Activated B cell treated with CpG ODN at 0.5 μM for 24 hours (primary cell): Measurements from ENCODE around the gene PHPT1. TPM values are rescaled to one million over a fixed set of nuclear protein-coding genes. Genes with fewer than 3 reads are reported as not detected.

Experiments
- ATAC-seq: fragments of 200-7000 bp; cut with Tn5 transposase; one replicate; pipeline ENCODE4 v1.10.0; 2021; ENCODE audit warnings: low read depth, mild to moderate bottlenecking, moderate library complexity
- CTCF ChIA-PET: fragments of 350-600 bp; sonication (Branson Sonifier 250); formaldehyde crosslinking; loops from one replicate; lab custom pipeline; 2021; ENCODE audit warnings: antibody characterized with exemption; lab: Charles Lee
- POLR2A ChIA-PET: fragments of 350-600 bp; sonication (Branson Sonifier 250); formaldehyde crosslinking; loops from one replicate; lab custom pipeline; 2021; ENCODE audit warnings: antibody characterized with exemption; lab: Charles Lee
- DNase-seq: peaks from one replicate; pipeline ENCODE4 v3.0.0; 2022
- H3K27ac Mint-ChIP-seq: one replicate; pipeline ENCODE4 v1.8.0; 2020; ENCODE audit warnings: mixed read lengths
- H3K27me3 Mint-ChIP-seq: one replicate; pipeline ENCODE4 v1.8.0; 2021; ENCODE audit warnings: mixed read lengths
- H3K36me3 Mint-ChIP-seq: one replicate; pipeline ENCODE4 v1.8.0; 2021; ENCODE audit warnings: low read depth, mixed read lengths
- H3K4me1 Mint-ChIP-seq: one replicate; pipeline ENCODE4 v1.8.0; 2021; ENCODE audit warnings: mixed read lengths
- H3K4me3 Mint-ChIP-seq: one replicate; pipeline ENCODE4 v1.8.0; 2020; ENCODE audit warnings: mild to moderate bottlenecking, mixed read lengths
- H3K9me3 Mint-ChIP-seq: one replicate; pipeline ENCODE4 v1.8.0; 2020; ENCODE audit warnings: mixed read lengths
- CTCF ChIP-seq: fragments of 200-600 bp; IDR thresholded peaks from one replicate; pipeline ENCODE4 v1.8.0; 2022; ENCODE audit warnings: antibody characterized with exemption, mild to moderate bottlenecking
- intact Hi-C: fragments of 100-400 bp; cut with micrococcal nuclease; formaldehyde crosslinking; loops from one replicate; pipeline ENCODE4 v1.15.1; 2024
- total RNA-seq: library from RNA; stranded (reverse); gene quantifications from 2 replicates; pipeline ENCODE4 v1.2.3, GENCODE V29; 2022

Gene PHPT1
- total RNA-seq, 1 donor from 2014 or later = 64.6 TPM

DNA sequence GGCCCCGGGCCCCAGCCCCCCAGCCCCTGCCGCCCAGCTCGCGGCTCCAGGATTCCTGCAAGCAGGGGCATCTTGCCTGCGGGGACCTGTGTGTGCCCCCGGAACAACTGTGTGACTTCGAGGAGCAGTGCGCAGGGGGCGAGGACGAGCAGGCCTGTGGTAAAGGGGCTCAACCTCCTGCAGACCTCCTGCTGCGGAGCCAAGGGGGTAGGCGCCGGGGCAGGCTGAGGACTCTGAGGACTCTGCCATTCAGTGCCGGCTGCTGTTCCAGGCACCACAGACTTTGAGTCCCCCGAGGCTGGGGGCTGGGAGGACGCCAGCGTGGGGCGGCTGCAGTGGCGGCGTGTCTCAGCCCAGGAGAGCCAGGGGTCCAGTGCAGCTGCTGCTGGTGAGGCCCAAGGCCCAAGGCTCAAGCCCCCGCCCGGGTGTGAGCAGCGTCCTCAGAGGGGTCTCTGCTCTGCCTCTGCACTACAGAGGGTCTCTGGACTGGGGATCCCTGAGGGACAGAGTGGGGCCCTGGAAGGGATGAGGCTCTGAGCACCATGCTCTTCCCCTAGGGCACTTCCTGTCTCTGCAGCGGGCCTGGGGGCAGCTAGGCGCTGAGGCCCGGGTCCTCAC lies 6.4 kb downstream of the PHPT1 start:
- H3K4me1 Mint-ChIP-seq = peaks cover 6% of the 10 kb centered on the region
- no peak overlapping the region for H3K27ac Mint-ChIP-seq
- CTCF ChIA-PET = no interaction called here
- DNase-seq (no peak), ATAC-seq (no peak)
- H3K9me3 Mint-ChIP-seq = no peaks in the 10 kb centered on the region
- TF ChIP-seq CTCF = no peak
- H3K4me3 Mint-ChIP-seq = no peak overlapping the region
- H3K36me3 Mint-ChIP-seq = peaks cover 3% of the 10 kb centered on the region
- intact Hi-C loops = no loop called here
- POLR2A ChIA-PET = interaction anchor here (1.0 kb wide), 1 partner anchor 11 kb away, joined by 5 read pairs; the partner anchor contains the start of gene EDF1
- H3K27me3 Mint-ChIP-seq = no peaks in the 10 kb centered on the region

DNA sequence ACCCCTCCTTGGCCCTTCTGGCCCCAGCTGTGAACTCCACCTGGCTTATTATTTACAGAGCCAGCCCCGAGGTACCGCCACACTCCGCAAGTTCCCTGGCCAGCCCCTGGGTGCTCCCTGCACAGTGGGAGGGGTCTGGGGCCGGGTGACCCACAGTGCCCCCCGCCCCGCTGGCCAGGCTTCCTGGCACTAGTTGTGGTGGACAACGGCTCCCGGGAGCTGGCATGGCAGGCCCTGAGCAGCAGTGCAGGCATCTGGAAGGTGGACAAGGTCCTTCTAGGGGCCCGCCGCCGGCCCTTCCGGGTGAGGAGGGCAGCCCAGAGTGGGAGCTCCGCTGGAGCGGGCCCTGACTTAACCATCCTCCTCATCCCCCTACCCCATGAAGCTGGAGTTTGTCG lies 6.9 kb downstream of the PHPT1 start:
- H3K27me3 Mint-ChIP-seq = no peaks in the 10 kb centered on the region
- ATAC-seq (no peak), DNase-seq (no peak)
- peaks cover 6% of the 10 kb centered on the region for H3K4me1 Mint-ChIP-seq
- CTCF ChIA-PET = no interaction called here
- no peak overlapping the region for H3K27ac Mint-ChIP-seq
- no peaks in the 10 kb centered on the region for H3K9me3 Mint-ChIP-seq
- no peak overlapping the region for H3K4me3 Mint-ChIP-seq
- peaks cover 3% of the 10 kb centered on the region for H3K36me3 Mint-ChIP-seq
- intact Hi-C loops = no loop called here
- no peak for TF ChIP-seq CTCF
- POLR2A ChIA-PET = interaction anchor here (1.0 kb wide), 1 partner anchor 10 kb away, joined by 5 read pairs; the partner anchor contains the start of gene EDF1

DNA sequence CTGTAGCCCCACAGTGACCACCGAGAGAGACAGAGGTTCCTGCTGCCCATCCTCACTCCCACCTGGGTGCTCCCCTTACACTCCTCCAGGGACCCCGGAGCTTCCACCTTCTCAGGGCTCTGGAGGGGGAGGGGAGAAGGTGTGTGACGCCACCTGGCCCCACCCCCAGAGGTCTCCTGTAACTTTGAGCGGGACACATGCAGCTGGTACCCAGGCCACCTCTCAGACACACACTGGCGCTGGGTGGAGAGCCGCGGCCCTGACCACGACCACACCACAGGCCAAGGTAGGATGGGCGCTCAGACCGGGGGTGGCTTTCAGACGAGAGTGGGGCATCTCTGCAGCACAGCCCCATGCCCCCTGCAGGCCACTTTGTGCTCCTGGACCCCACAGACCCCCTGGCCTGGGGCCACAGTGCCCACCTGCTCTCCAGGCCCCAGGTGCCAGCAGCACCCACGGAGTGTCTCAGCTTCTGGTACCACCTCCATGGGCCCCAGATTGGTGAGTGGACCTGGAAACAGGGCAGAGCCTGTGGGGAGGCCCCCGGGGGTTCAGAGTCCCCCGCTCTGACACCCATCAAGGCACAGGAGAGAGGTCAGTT lies 7.4 kb downstream of the PHPT1 start:
- Mint-ChIP-seq H3K4me1 (peaks cover 6% of the 10 kb centered on the region), H3K36me3 (peaks cover 7% of the 10 kb centered on the region), H3K4me3 (no peak overlapping the region), H3K27me3 (no peaks in the 10 kb centered on the region), H3K9me3 (no peaks in the 10 kb centered on the region), H3K27ac (no peak overlapping the region)
- POLR2A ChIA-PET = interaction anchor here (1.0 kb wide), 1 partner anchor 9 kb away, joined by 5 read pairs; the partner anchor contains the start of gene EDF1
- no peak for DNase-seq
- TF ChIP-seq CTCF = no peak
- no peak for ATAC-seq
- intact Hi-C loops = no loop called here
- CTCF ChIA-PET = no interaction called here

GRCh38 chr9:136857166-136857565 lies 8.0 kb downstream of the PHPT1 start:
- Mint-ChIP-seq H3K27ac (no peak overlapping the region), H3K9me3 (no peaks in the 10 kb centered on the region), H3K36me3 (peaks cover 13% of the 10 kb centered on the region), H3K4me1 (peaks cover 6% of the 10 kb centered on the region), H3K4me3 (no peak overlapping the region), H3K27me3 (no peaks in the 10 kb centered on the region)
- no peak for ATAC-seq
- CTCF ChIA-PET = no interaction called here
- no peak for DNase-seq
- intact Hi-C loops = no loop called here
- POLR2A ChIA-PET = no interaction called here
- no peak for TF ChIP-seq CTCF

DNA sequence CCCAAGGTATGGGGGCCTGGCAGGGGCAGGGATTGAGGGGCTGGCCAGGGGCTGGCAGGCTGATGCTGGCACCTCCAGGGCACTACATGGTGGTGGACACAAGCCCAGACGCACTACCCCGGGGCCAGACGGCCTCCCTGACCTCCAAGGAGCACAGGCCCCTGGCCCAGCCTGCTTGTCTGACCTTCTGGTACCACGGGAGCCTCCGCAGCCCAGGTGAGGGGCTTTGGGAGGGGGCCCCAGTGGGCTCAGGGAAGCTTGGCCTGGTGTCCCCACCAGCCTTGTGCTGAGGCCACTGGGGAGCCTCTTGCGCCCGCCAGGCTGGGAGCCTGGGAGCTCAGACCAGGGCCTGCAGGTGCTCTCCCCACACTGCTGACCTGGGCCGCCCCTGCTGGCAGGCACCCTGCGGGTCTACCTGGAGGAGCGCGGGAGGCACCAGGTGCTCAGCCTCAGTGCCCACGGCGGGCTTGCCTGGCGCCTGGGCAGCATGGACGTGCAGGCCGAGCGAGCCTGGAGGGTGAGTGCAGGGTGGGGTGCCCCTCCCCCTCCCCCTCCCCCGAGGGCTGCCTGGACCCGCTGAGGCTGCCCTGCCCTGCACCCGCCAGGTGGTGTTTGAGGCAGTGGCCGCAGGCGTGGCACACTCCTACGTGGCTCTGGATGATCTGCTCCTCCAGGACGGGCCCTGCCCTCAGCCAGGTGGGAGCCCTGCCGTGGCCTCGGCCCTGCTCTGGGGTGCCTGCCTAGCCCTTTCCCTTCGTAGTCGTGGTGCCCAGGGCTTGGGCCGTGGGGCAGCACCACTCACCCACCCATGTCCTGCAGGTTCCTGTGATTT lies 8.6 kb downstream of the PHPT1 start:
- H3K36me3 Mint-ChIP-seq = peaks cover 18% of the 10 kb centered on the region
- ATAC-seq = no peak
- CTCF ChIA-PET = no interaction called here

More for the DNA sequence above, 8.6 kb downstream of the PHPT1 start:
- Mint-ChIP-seq H3K27ac (no peak overlapping the region), H3K27me3 (no peaks in the 10 kb centered on the region), H3K4me1 (peaks cover 6% of the 10 kb centered on the region), H3K9me3 (no peaks in the 10 kb centered on the region), H3K4me3 (no peak overlapping the region)
- no peak for TF ChIP-seq CTCF
- DNase-seq = no peak
- POLR2A ChIA-PET = no interaction called here
- intact Hi-C loops = no loop called here
